ENCODE measurements around the gene EXD3.
"Not testable (repeated sequence)": the region's sequence is repeated elsewhere in the genome, so short reads cannot be mapped to it uniquely, and the experiment has no call there.

The EXD3 gene

DNA sequence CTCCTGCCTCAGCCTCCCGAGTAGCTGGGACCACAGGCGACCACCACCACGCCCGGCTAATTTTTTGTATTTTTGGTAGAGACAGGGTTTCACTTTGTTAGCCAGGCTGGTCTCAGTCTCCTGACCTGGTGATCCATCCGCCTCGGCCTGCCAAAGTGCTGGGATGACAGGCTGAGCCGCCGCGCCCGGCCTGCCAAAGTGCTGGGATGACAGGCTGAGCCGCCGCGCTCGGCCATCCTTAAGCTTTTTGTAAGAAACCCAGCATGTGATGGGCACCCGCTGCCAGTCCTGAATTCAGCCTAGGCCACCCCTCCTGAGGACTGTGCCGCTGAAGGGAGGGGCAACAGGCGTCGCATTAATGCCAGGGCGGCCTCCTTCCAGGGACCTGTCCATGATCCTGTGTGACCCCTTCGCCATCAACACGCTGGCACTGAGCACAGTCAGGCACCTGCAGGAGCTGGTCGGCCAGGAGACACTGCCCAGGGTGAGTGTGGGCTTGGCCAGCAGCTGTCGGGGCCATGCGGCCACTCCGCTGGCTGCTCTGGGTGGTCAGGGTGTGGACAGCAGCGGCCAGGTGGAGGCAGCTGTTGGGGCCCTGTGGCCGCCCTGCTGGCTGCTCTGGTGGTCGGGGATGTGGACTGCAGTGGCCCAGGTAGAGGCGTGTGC, 157.3 kb downstream of the EXD3 start:
- DNase-seq: no peak

DNA sequence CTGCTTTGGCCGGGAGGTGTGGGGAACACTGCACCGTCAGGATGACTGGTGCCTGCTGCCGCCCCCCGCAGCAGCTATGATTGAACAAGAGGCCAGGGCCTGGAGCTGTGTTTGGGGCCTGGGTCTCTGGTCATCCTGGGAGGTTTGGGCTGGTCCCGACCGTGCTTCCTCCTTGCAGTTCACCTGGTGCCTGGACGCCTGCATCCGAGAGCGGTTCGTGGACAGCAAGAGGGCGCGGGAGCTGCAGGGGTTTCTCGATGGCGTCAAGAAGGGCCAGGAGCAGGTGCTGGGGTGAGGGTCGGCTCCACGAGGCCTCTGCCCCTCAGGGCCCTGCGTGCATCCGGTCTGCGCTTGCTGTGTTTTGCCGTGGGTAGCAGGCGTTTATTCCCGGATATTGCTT, 158.9 kb downstream of the EXD3 start:
- no peak for DNase-seq

- no peak for DNase-seq
Observed at GRCh38 chr9:137263506-137263905, 159.5 kb downstream of the EXD3 start.

DNA sequence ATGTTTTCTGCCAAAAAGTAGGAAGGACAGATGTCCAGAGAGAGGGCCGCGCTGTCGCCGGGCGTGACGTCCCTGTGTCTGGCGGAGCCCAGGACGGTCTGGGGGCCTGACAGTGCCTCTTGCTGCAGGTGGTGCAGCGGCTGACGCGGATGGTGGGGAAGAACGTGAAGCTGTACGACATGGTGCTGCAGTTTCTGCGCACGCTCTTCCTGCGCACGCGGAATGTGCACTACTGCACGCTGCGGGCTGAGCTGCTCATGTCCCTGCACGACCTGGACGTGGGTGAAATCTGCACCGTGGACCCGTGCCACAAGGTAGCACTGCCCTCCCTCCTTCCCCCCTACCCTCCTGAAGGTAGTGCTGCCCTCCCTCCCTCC, 160.1 kb downstream of the EXD3 start:
- no peak for DNase-seq

- DNase-seq: not testable (repeated sequence)
Observed at GRCh38 chr9:137262173-137262908, 160.6 kb downstream of the EXD3 start.
